Endothelial cell of umbilical vein (primary cell): ENCODE data around the gene GRIN3B. TPM values are rescaled to one million over a fixed set of nuclear protein-coding genes. Genes with fewer than 3 reads are reported as not detected.

Experiments
- BruUV-seq: library from RNA; stranded (reverse); fragments of 400-500 nt; replicated peaks from 2 replicates; lab custom pipeline; 2021; lab: Mats Ljungman, UMichigan
- CTCF ChIA-PET: fragments of 300-600, 350-600 bp; sonication (Branson Sonifier 250); formaldehyde crosslinking; loops from one replicate; lab custom pipeline; 2021; ENCODE audit warnings: antibody characterized with exemption, inconsistent platforms; lab: Charles Lee
- POLR2A ChIA-PET: fragments of 300-600, 350-600 bp; sonication (Branson Sonifier 250); formaldehyde crosslinking; loops from one replicate; lab custom pipeline; 2021; ENCODE audit warnings: antibody characterized with exemption, inconsistent platforms; lab: Charles Lee
- DNase-seq: peaks from one replicate; pipeline ENCODE4 v3.0.0-alpha.2; 2011; ENCODE audit warnings: low read depth, low spot score
- FAIRE-seq: peaks from 2 replicates; lab custom pipeline; 2011; peaks lifted over from hg19 to GRCh38; lab: Jason Lieb, UNC
- H2AFZ ChIP-seq: 2 replicates; pipeline ENCODE4 v1.6.0; 2012; ENCODE audit warnings: low read depth, low read length, control low read depth, inconsistent platforms
- H3K27ac ChIP-seq: 2 replicates; pipeline ENCODE4 v1.5.1; 2011; ENCODE audit warnings: low read depth, mild to moderate bottlenecking, control low read depth, low read length, moderate library complexity; ENCODE audit not compliant: insufficient read depth
- H3K27me3 ChIP-seq, 2 experiments: 2 replicates each; pipeline versions ENCODE4 v1.6.0 to v1.6.1; 2011; ENCODE audit warnings: low read length in 2 of 2, mixed read lengths in 1 of 2; ENCODE audit not compliant: control insufficient read depth in 2 of 2, insufficient read depth in 2 of 2
- H3K36me3 ChIP-seq, 2 experiments: 2 replicates in 1 of 2; 3 replicates in 1 of 2; pipeline ENCODE4 v1.5.1; 2011; ENCODE audit warnings: low read length in 2 of 2, mild to moderate bottlenecking in 1 of 2, moderate library complexity in 1 of 2; ENCODE audit not compliant: control insufficient read depth in 2 of 2, insufficient read depth in 2 of 2; ENCODE audit errors: extremely low read depth in 1 of 2
- H3K4me1 ChIP-seq: 3 replicates; pipeline ENCODE4 v1.5.1; 2011; ENCODE audit warnings: mild to moderate bottlenecking, low read length; ENCODE audit not compliant: control insufficient read depth, insufficient read depth; ENCODE audit errors: extremely low read depth
- H3K4me2 ChIP-seq: 2 replicates; pipeline ENCODE4 v1.6.1; 2011; ENCODE audit warnings: low read length, control low read depth, mixed read lengths; ENCODE audit not compliant: insufficient read depth
- H3K4me3 ChIP-seq, 3 experiments: fragments of 200-600 bp in 1 of 3; sonication (generic), shearing (Covaris generic) in 1 of 3; replicated peaks in 1 of 3; 2 replicates each; pipeline ENCODE4 v1.5.1; 2011 to 2016; ENCODE audit warnings: control low read depth in 3 of 3, low read length in 3 of 3, mild to moderate bottlenecking in 2 of 3, inconsistent platforms in 1 of 3, low read depth in 1 of 3, moderate library complexity in 1 of 3; ENCODE audit not compliant: insufficient read depth in 1 of 3
- H3K79me2 ChIP-seq: 2 replicates; pipeline ENCODE4 v1.6.0; 2012; ENCODE audit warnings: low read length, inconsistent platforms; ENCODE audit not compliant: control insufficient read depth, insufficient read depth
- H3K9ac ChIP-seq: replicated peaks from 2 replicates; pipeline ENCODE3; 2011; ENCODE audit warnings: low read length, control low read depth; ENCODE audit not compliant: insufficient read depth; ENCODE audit errors: extremely low read depth
- H3K9me1 ChIP-seq: replicated peaks from 3 replicates; pipeline ENCODE4 v1.6.0; 2011; ENCODE audit warnings: mild to moderate bottlenecking, low read length; ENCODE audit not compliant: control insufficient read depth, insufficient read depth; ENCODE audit errors: extremely low read depth
- H3K9me3 ChIP-seq: replicated peaks from 2 replicates; pipeline ENCODE4 v1.5.1; 2012; ENCODE audit warnings: low read length, inconsistent platforms; ENCODE audit not compliant: control insufficient read depth, insufficient read depth
- H4K20me1 ChIP-seq: replicated peaks from 2 replicates; pipeline ENCODE3; 2011; ENCODE audit warnings: mild to moderate bottlenecking, low read length; ENCODE audit not compliant: control insufficient read depth, insufficient read depth; ENCODE audit errors: extremely low read depth
- CTCF ChIP-seq, 2 donors: IDR thresholded peaks; 1 replicate in 1 of 2; 2 replicates in 1 of 2; pipeline ENCODE4 v1.5.1; 2011; ENCODE audit warnings: low read length in 2 of 2, mild to moderate bottlenecking in 2 of 2, moderate library complexity in 2 of 2, control low read depth in 1 of 2, inconsistent platforms in 1 of 2, low read depth in 1 of 2; ENCODE audit not compliant: insufficient read depth in 1 of 2; ENCODE audit errors: extremely low read depth in 1 of 2
- EZH2 ChIP-seq: IDR thresholded peaks from 2 replicates; pipeline ENCODE4 v1.6.1; 2012; ENCODE audit warnings: borderline replicate concordance, low read depth, mild to moderate bottlenecking, moderate library complexity, low read length, inconsistent platforms; ENCODE audit not compliant: severe bottlenecking
- FOS ChIP-seq: IDR thresholded peaks from 2 replicates; pipeline ENCODE4 v1.6.1; 2011; ENCODE audit warnings: mild to moderate bottlenecking, low read length, moderate library complexity, borderline replicate concordance; ENCODE audit not compliant: insufficient read depth
- GATA2 ChIP-seq: IDR thresholded peaks from 2 replicates; pipeline ENCODE4 v1.7.0; 2011; ENCODE audit warnings: low read depth, mild to moderate bottlenecking, moderate library complexity, mixed read lengths, low read length; ENCODE audit not compliant: insufficient read length, insufficient read depth
- JUN ChIP-seq: IDR thresholded peaks from 2 replicates; pipeline ENCODE4 v1.6.1; 2011; ENCODE audit warnings: borderline replicate concordance, low read depth; ENCODE audit not compliant: insufficient read length, insufficient read depth
- MAX ChIP-seq: IDR thresholded peaks from 2 replicates; pipeline ENCODE4 v1.6.1; 2011; ENCODE audit not compliant: insufficient read depth, insufficient read length
- MYC ChIP-seq: IDR thresholded peaks from one replicate; pipeline ENCODE4 v1.6.1; 2011; ENCODE audit warnings: mild to moderate bottlenecking, low read depth, low read length
- POLR2A ChIP-seq: IDR thresholded peaks from 2 replicates; pipeline ENCODE4 v1.6.1; 2012; ENCODE audit warnings: low read depth, mild to moderate bottlenecking, control low read depth, low read length
- POLR2AphosphoS5 ChIP-seq: IDR thresholded peaks from 2 replicates; pipeline ENCODE4 v1.6.1; 2012; ENCODE audit warnings: low read depth, mild to moderate bottlenecking, control low read depth, low read length, moderate library complexity; ENCODE audit not compliant: insufficient read depth
- dilution Hi-C: fragments of 300-500 bp; cut with MboI; formaldehyde crosslinking; loops from one replicate; pipeline ENCODE4 v1.15.0; 2019; ENCODE audit warnings: low sequenced_read_pairs; ENCODE audit not compliant: extremely low pct_ligation_motif_present
- intact Hi-C: fragments of 100-400 bp; cut with micrococcal nuclease; formaldehyde crosslinking; loops from one replicate; pipeline ENCODE4 v1.10.0; 2022
- polyA plus RNA-seq, 4 experiments: library from polyadenylated mRNA; depleted of rRNA in 3 of 4; stranded (reverse) in 3 of 4; unstranded in 1 of 4; fragments of >200 nt; gene quantifications; 2 replicates each; pipeline versions ENCODE4 v1.2.1 to v1.2.3, GENCODE V29; 2011 to 2012; ENCODE audit warnings: missing spikeins in 1 of 4
- total RNA-seq: library from RNA; stranded (reverse); gene quantifications from 2 replicates; pipeline ENCODE4 v1.2.3, GENCODE V29; 2021

The GRIN3B gene
- total and polyA plus RNA-seq, 2 donors (not counting 3 experiments of a cell fraction or from before 2014, with no cell fraction given) = 0.43 to 0.82 TPM

GRCh38 chr19:1019616-1019961 is 19.4 kb downstream of the GRIN3B start:
- Histone ChIP-seq H3K27ac (no peak overlapping the region), H3K4me2 (peak overlapping the region; percentile 86), H3K4me3 (peak overlapping the region; percentile 80 to 90 (median 88)), H3K79me2 (peaks cover 63% of the 10 kb centered on the region), H4K20me1 (no peaks in the 10 kb centered on the region), H3K9ac (peak overlapping the region; percentile 93), H3K27me3 (no peaks in the 10 kb centered on the region), H3K9me3 (no peaks in the 10 kb centered on the region), H2AFZ (no peak overlapping the region), H3K36me3 (peaks cover 0 to 3% of the 10 kb centered on the region in 2 experiments), H3K9me1 (no peaks in the 10 kb centered on the region), H3K4me1 (peaks cover 40% of the 10 kb centered on the region)
- ChIA-PET CTCF (interaction anchor here (0.6 kb wide), 1 partner anchor 85 kb away, joined by 3 read pairs; no protein-coding TSS in a partner anchor), POLR2A (no interaction called here)
- dilution Hi-C loops (no loop called here), intact Hi-C loops (no loop called here)
- FAIRE-seq (no peak), DNase-seq (no peak)
- no TSS peak for BruUV-seq
- TF ChIP-seq MYC (no peak), CTCF (IDR thresholded peaks at IDR 0.05; ENCODE audit: extremely low read depth in 1 of 2, insufficient read depth in 1 of 2, low read depth in 1 of 2, low read length in 2 of 2) (no peak), GATA2 (no peak), FOS (no peak), JUN (no peak), EZH2 (no peak), POLR2AphosphoS5 (no peak), POLR2A (no peak), MAX (no peak)
